Upper lobe of left lung (tissue), 6 donors: Measurements from ENCODE around the gene ZSCAN5B. TPM values are rescaled to one million over a fixed set of nuclear protein-coding genes. Genes with fewer than 3 reads are reported as not detected.

Experiments
- ATAC-seq, 2 donors: fragments of 200-7000 bp; cut with Tn5 transposase; one replicate each; pipeline ENCODE4 v1.9.1; 2022; ENCODE audit warnings: mild to moderate bottlenecking in 2 of 2, moderate library complexity in 2 of 2; ENCODE audit not compliant: low FRiP score in 2 of 2
- DNase-seq, 2 donors: peaks; one replicate each; pipeline ENCODE4 v3.0.0-alpha.2; 2019 to 2020
- H3K27ac ChIP-seq, 4 donors: fragments of 200-600 bp; sonication (generic); one replicate each; pipeline ENCODE4 v1.5.1; 2016 to 2019
- H3K27me3 ChIP-seq, 4 donors: fragments of 200-600 bp; sonication (generic); one replicate each; pipeline ENCODE4 v1.5.1; 2017 to 2019
- H3K36me3 ChIP-seq, 4 donors: fragments of 200-600 bp; sonication (generic); one replicate each; pipeline ENCODE4 v1.5.1; 2016 to 2019
- H3K4me1 ChIP-seq, 4 donors: fragments of 200-600 bp; sonication (generic); one replicate each; pipeline ENCODE4 v1.5.1; 2018 to 2019
- H3K4me3 ChIP-seq, 4 donors: fragments of 200-600 bp; sonication (generic); one replicate each; pipeline ENCODE4 v1.5.1; 2017 to 2019; ENCODE audit warnings: mild to moderate bottlenecking in 2 of 4, moderate library complexity in 1 of 4
- H3K9me3 ChIP-seq, 4 donors: fragments of 200-600 bp; sonication (generic); one replicate each; pipeline ENCODE4 v1.5.1; 2018 to 2019
- EP300 ChIP-seq, 4 donors: sonication (generic); formaldehyde crosslinking; IDR thresholded peaks; one replicate each; pipeline ENCODE4 v1.5.1; 2017; ENCODE audit warnings: antibody characterized with exemption in 4 of 4, control low read depth in 2 of 4
- POLR2A ChIP-seq, 4 donors: fragments of 450-650 bp; IDR thresholded peaks; one replicate each; pipeline ENCODE4 v1.5.1; 2016 to 2017; ENCODE audit warnings: antibody characterized with exemption in 4 of 4, mild to moderate bottlenecking in 2 of 4
- POLR2AphosphoS5 ChIP-seq, 2 donors: sonication (generic); formaldehyde crosslinking; IDR thresholded peaks; one replicate each; pipeline ENCODE4 v1.5.1; 2017; ENCODE audit warnings: antibody characterized with exemption in 2 of 2
- WGBS, 2 donors: methylation state at CpG; one replicate each; pipeline ENCODE4 v1.1.5; 2017 to 2018; 5-methylcytosine and 5-hydroxymethylcytosine counted together
- total RNA-seq, 6 donors: library from RNA; depleted of rRNA in 4 of 6; stranded (reverse); fragments of >200 nt in 4 of 6; gene quantifications; one replicate each; pipeline versions ENCODE4 v1.1.0 to v1.2.1, GENCODE V29; 2016 to 2021
- TF ChIP-seq, protein P1 (sequence below), 6 experiments: fragments of 450-650 bp in 4 of 6; fragments of 200-600 bp in 2 of 6; sonication (generic) in 2 of 6; IDR thresholded peaks; one replicate each; pipeline ENCODE4 v1.5.1; 2016 to 2019; ENCODE audit warnings: antibody characterized with exemption in 6 of 6
- donor health status: DM: no; HTN: no; CAD: no; lungs with moderate emphysema.
- donor health status: DM: no; HTN: yes; CAD: no; lungs with severe emphysema.

The ZSCAN5B gene
- total RNA-seq, 6 donors from 2014 or later = not detected

DNA sequence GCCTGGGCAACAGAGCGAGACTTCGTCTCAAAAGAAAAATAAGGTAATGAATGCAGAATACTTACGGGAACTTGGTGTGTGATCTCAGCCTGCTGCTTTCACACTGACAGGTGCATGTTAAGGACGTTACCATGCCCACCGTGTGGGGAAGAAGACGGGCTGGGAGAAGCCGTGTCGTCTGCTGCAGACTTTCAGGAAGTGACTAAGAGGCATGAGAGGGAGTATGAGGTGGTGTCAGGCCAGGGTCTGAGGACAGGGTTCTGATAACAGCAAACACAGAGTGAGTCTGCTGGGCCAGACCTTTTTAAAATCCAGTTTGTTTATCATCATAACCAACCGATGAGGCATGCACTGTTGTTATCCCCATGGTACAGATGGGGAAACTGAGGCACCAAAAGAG, 35.3 kb downstream of the ZSCAN5B start:
- Histone ChIP-seq H3K4me3 (no peak overlapping the region), H3K4me1 (peaks cover under 1 to 7% (median 2%) of the 10 kb centered on the region in 4 donors), H3K36me3 (peaks cover 0 to 34% (median 21%) of the 10 kb centered on the region in 4 donors), H3K9me3 (no peaks in the 10 kb centered on the region), H3K27ac (no peak overlapping the region), H3K27me3 (no peaks in the 10 kb centered on the region)
- ATAC-seq (no peak), DNase-seq (no peak)
- TF ChIP-seq POLR2AphosphoS5 (IDR thresholded peaks at IDR 0.05) (no peak), POLR2A (IDR thresholded peaks at IDR 0.05) (no peak), EP300 (IDR thresholded peaks at IDR 0.05) (no peak)
- TF ChIP-seq, protein P1, sequence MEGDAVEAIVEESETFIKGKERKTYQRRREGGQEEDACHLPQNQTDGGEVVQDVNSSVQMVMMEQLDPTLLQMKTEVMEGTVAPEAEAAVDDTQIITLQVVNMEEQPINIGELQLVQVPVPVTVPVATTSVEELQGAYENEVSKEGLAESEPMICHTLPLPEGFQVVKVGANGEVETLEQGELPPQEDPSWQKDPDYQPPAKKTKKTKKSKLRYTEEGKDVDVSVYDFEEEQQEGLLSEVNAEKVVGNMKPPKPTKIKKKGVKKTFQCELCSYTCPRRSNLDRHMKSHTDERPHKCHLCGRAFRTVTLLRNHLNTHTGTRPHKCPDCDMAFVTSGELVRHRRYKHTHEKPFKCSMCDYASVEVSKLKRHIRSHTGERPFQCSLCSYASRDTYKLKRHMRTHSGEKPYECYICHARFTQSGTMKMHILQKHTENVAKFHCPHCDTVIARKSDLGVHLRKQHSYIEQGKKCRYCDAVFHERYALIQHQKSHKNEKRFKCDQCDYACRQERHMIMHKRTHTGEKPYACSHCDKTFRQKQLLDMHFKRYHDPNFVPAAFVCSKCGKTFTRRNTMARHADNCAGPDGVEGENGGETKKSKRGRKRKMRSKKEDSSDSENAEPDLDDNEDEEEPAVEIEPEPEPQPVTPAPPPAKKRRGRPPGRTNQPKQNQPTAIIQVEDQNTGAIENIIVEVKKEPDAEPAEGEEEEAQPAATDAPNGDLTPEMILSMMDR (IDR thresholded peaks at IDR 0.05) = no peak
- WGBS, 2 donors = 69% methylated on average over 9 of the region's 9 CpGs

DNA sequence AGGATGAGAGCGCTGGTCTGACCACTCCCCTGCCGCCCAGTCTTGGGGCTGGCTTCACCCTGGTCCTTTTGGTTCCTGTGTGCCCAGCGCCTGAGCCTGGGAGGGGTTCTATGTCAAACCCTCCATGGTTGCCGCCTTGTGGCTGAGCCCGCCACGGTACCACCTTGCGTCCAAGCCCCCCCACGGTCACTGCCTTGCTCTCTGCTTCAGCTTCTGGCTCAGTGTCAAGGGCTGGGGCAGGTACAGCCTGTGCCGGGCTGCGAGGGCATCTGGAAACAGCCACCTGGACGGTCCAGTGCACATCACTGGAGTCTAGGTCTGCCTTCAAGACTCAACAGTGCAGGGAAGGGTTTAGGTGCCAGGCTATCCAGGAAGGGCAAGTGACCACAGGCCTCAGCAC, 36.0 kb downstream of the ZSCAN5B start:
- Histone ChIP-seq H3K27me3 (no peaks in the 10 kb centered on the region), H3K36me3 (peaks cover 0 to 40% (median 23%) of the 10 kb centered on the region in 4 donors), H3K4me1 (peaks cover 4 to 8% (median 8%) of the 10 kb centered on the region in 4 donors), H3K4me3 (no peak overlapping the region), H3K27ac (no peak overlapping the region), H3K9me3 (no peaks in the 10 kb centered on the region)
- 96 to 98% methylated on average over 7 to 10 of the region's 11 CpGs for WGBS, 2 donors
- ATAC-seq = no peak
- TF ChIP-seq POLR2A (IDR thresholded peaks at IDR 0.05) = no peak
- TF ChIP-seq, protein P1 (IDR thresholded peaks at IDR 0.05) = no peak
- TF ChIP-seq POLR2AphosphoS5 (IDR thresholded peaks at IDR 0.05) = no peak
- no peak for TF ChIP-seq EP300 (IDR thresholded peaks at IDR 0.05)
- peak in 1 of 2 donors; percentile 53 for DNase-seq

GRCh38 chr19:56159622-56160271, 37.8 kb downstream of the ZSCAN5B start:
- Histone ChIP-seq H3K4me1 (peaks cover 7 to 15% (median 10%) of the 10 kb centered on the region in 4 donors), H3K27me3 (no peaks in the 10 kb centered on the region), H3K36me3 (peaks cover 0 to 54% (median 27%) of the 10 kb centered on the region in 4 donors), H3K4me3 (no peak overlapping the region), H3K9me3 (no peaks in the 10 kb centered on the region), H3K27ac (no peak overlapping the region)
- DNase-seq = peak in 1 of 2 donors; percentile 77
- 96 to 97% methylated on average over 44 to 61 of the region's 69 CpGs for WGBS, 2 donors
- no peak for ATAC-seq
- TF ChIP-seq POLR2AphosphoS5 (IDR thresholded peaks at IDR 0.05) = no peak

GRCh38 chr19:56159009-56159559, 38.5 kb downstream of the ZSCAN5B start:
- ATAC-seq (no peak), DNase-seq (no peak)
- WGBS, 2 donors = 96% methylated on average over 9 of the region's 9 CpGs
- Histone ChIP-seq H3K4me1 (peaks cover 7 to 15% (median 10%) of the 10 kb centered on the region in 4 donors), H3K36me3 (peaks cover 0 to 56% (median 27%) of the 10 kb centered on the region in 4 donors), H3K9me3 (no peaks in the 10 kb centered on the region), H3K27me3 (no peaks in the 10 kb centered on the region), H3K27ac (no peak overlapping the region), H3K4me3 (no peak overlapping the region)
- TF ChIP-seq EP300 (IDR thresholded peaks at IDR 0.05) (no peak), POLR2A (IDR thresholded peaks at IDR 0.05) (no peak), POLR2AphosphoS5 (IDR thresholded peaks at IDR 0.05) (no peak)
- TF ChIP-seq, protein P1 (IDR thresholded peaks at IDR 0.05) = no peak

GRCh38 chr19:56158170-56158757, 39.3 kb downstream of the ZSCAN5B start:
- ATAC-seq (no peak), DNase-seq (peak in 1 of 2 donors; percentile 56)
- 91 to 94% methylated on average over 13 of the region's 16 CpGs for WGBS, 2 donors
- peak overlapping the region in 3 of 4 donors; percentile 82 to 89 (median 83) for H3K27ac ChIP-seq
- TF ChIP-seq POLR2A (IDR thresholded peaks at IDR 0.05) (no peak), POLR2AphosphoS5 (IDR thresholded peaks at IDR 0.05) (no peak), EP300 (IDR thresholded peaks at IDR 0.05) (no peak)
- TF ChIP-seq, protein P1 (IDR thresholded peaks at IDR 0.05) = no peak
- H3K4me1 ChIP-seq = peaks cover 7 to 15% (median 11%) of the 10 kb centered on the region in 4 donors
- no peaks in the 10 kb centered on the region for H3K9me3 ChIP-seq
- H3K36me3 ChIP-seq = peaks cover 0 to 56% (median 27%) of the 10 kb centered on the region in 4 donors
- H3K27me3 ChIP-seq = no peaks in the 10 kb centered on the region
- H3K4me3 ChIP-seq = no peak overlapping the region
